Loucy (cell line): Measurements from ENCODE around the gene SOST.

Experiments used
- CTCF ChIP-seq: fragments of 200-600 bp; sonication (generic); conservative IDR thresholded peaks from 2 replicates; pipeline ENCODE4 v1.5.1; 2014; ENCODE audit warnings: mild to moderate bottlenecking, antibody characterized with exemption, low read length
- EZH2phosphoT487 ChIP-seq: fragments of 200-600 bp; IDR thresholded peaks from 2 replicates; pipeline ENCODE4 v1.6.1; 2018; ENCODE audit warnings: antibody characterized with exemption, mild to moderate bottlenecking, moderate library complexity, borderline replicate concordance

- TF ChIP-seq CTCF: peak; percentile 39
- TF ChIP-seq EZH2phosphoT487: no peak
These were observed 20.8 kb upstream of the SOST start for GRCh38 chr17:43779145-43780125.
